Measurements from ENCODE around the gene ZMAT5.

ZMAT5 gene

GRCh38 chr22:29726512-29727130 lies 40.2 kb downstream of the ZMAT5 start:
- H3K79me2 ChIP-seq (ENCODE audit: insufficient read depth, low read length): no peaks in the 10 kb centered on the region
- H3K9me3 ChIP-seq (ENCODE audit: insufficient read depth, low read length): no peaks in the 10 kb centered on the region
- H3K4me2 ChIP-seq (ENCODE audit: low read depth, low read length, poor library complexity, severe bottlenecking): no peak overlapping the region
- no peaks in the 10 kb centered on the region for H4K20me1 ChIP-seq (ENCODE audit: low read depth, low read length)
- no peaks in the 10 kb centered on the region for H3K27me3 ChIP-seq (ENCODE audit: low read length)
- no peak overlapping the region for H2AFZ ChIP-seq (ENCODE audit: low read depth, low read length, severe bottlenecking)
- TF ChIP-seq EZH2phosphoT487 (conservative IDR thresholded peaks at IDR 0.05; ENCODE audit: low read length) (no peak), CTCF (IDR thresholded peaks at IDR 0.05; ENCODE audit: insufficient read depth, low read length, poor library complexity, severe bottlenecking) (no peak)
- H3K9me2 ChIP-seq (replicated peaks; ENCODE audit: insufficient read depth, low read length): no peaks in the 10 kb centered on the region
- H3K9ac ChIP-seq (ENCODE audit: low read length): no peak overlapping the region
- H3F3A ChIP-seq (ENCODE audit: insufficient read depth): no peaks in the 10 kb centered on the region
- no peak overlapping the region for H3K27ac ChIP-seq (ENCODE audit: low read depth, low read length)
- H3K36me3 ChIP-seq (ENCODE audit: low read length): no peaks in the 10 kb centered on the region
- H3K4me3 ChIP-seq (ENCODE audit: insufficient read depth, low read length, poor library complexity, severe bottlenecking): no peak overlapping the region

DNA sequence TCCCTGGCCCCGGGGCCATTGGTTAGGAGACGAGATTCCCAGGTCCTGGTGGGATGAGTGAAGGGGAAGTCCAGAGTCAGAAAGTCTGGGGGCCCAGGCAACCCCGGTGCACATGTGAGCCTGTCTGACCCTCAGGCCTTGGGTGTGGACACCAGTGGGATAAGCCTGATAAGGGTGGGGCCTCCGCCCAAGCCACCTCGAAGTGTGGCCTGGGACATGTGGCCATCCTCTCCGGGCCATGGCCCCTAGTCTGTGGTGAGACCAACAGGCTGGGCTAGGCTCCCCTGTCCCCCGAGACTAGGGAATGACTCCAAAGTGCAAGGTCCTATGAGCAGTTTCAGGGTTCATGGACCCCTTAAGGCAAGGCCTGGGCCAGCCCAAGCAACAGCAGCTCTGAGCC lies 40.7 kb downstream of the ZMAT5 start:
- Histone ChIP-seq H3K27me3 (ENCODE audit: low read length) (no peaks in the 10 kb centered on the region), H3K4me3 (ENCODE audit: insufficient read depth, low read length, poor library complexity, severe bottlenecking) (no peak overlapping the region), H3K27ac (ENCODE audit: low read depth, low read length) (no peak overlapping the region), H3K36me3 (ENCODE audit: low read length) (no peaks in the 10 kb centered on the region), H3F3A (ENCODE audit: insufficient read depth) (no peaks in the 10 kb centered on the region), H4K20me1 (ENCODE audit: low read depth, low read length) (no peaks in the 10 kb centered on the region), H3K9me3 (ENCODE audit: insufficient read depth, low read length) (no peaks in the 10 kb centered on the region), H2AFZ (ENCODE audit: low read depth, low read length, severe bottlenecking) (no peak overlapping the region), H3K4me2 (ENCODE audit: low read depth, low read length, poor library complexity, severe bottlenecking) (no peak overlapping the region), H3K9ac (ENCODE audit: low read length) (no peak overlapping the region), H3K9me2 (replicated peaks; ENCODE audit: insufficient read depth, low read length) (no peaks in the 10 kb centered on the region), H3K79me2 (ENCODE audit: insufficient read depth, low read length) (no peaks in the 10 kb centered on the region)
- TF ChIP-seq CTCF (IDR thresholded peaks at IDR 0.05; ENCODE audit: insufficient read depth, low read length, poor library complexity, severe bottlenecking) (no peak), EZH2phosphoT487 (conservative IDR thresholded peaks at IDR 0.05; ENCODE audit: low read length) (no peak)

DNA sequence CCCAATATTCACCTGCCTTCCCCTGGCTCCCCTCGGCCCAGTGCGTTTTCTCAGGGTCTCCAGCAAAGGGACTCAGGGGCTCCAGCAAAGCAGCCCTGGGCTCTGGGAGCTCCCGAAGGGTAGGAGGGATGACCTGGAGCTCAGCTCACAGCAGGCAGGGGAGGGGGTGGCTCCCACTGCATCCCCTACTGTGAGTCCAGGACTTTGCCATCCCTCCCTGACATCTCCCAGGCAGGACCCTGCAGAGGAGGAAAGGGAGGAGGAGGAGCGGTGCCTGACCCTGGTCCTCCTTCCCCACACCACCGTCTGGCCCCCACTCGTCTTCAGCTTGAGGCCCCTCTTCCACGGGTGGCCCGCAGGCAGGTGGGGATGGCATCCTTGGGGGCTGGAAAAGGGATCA lies 42.0 kb downstream of the ZMAT5 start:
- Histone ChIP-seq H3K9ac (ENCODE audit: low read length) (no peak overlapping the region), H3F3A (ENCODE audit: insufficient read depth) (no peaks in the 10 kb centered on the region), H2AFZ (ENCODE audit: low read depth, low read length, severe bottlenecking) (no peak overlapping the region), H3K27ac (ENCODE audit: low read depth, low read length) (no peak overlapping the region), H4K20me1 (ENCODE audit: low read depth, low read length) (no peaks in the 10 kb centered on the region), H3K36me3 (ENCODE audit: low read length) (no peaks in the 10 kb centered on the region), H3K9me3 (ENCODE audit: insufficient read depth, low read length) (no peaks in the 10 kb centered on the region), H3K4me2 (ENCODE audit: low read depth, low read length, poor library complexity, severe bottlenecking) (no peak overlapping the region), H3K9me2 (replicated peaks; ENCODE audit: insufficient read depth, low read length) (no peaks in the 10 kb centered on the region), H3K27me3 (ENCODE audit: low read length) (no peaks in the 10 kb centered on the region), H3K4me3 (ENCODE audit: insufficient read depth, low read length, poor library complexity, severe bottlenecking) (no peak overlapping the region), H3K79me2 (ENCODE audit: insufficient read depth, low read length) (no peaks in the 10 kb centered on the region)
- TF ChIP-seq CTCF (IDR thresholded peaks at IDR 0.05; ENCODE audit: insufficient read depth, low read length, poor library complexity, severe bottlenecking): no peak
- TF ChIP-seq EZH2phosphoT487 (conservative IDR thresholded peaks at IDR 0.05; ENCODE audit: low read length): no peak

Measured in SU-DHL-6 (cell line).